Body of pancreas (tissue), 4 donors: Measurements from ENCODE around the gene GABRA4.

Experiments
- CTCF ChIP-seq, 7 experiments: fragments of 450-650 bp in 4 of 7; fragments of 200-600 bp in 3 of 7; sonication (generic) in 3 of 7; IDR thresholded peaks; one replicate each; pipeline ENCODE4 v1.5.1; 2016 to 2019; ENCODE audit warnings: antibody characterized with exemption in 7 of 7
- POLR2A ChIP-seq, 3 donors: fragments of 450-650 bp; IDR thresholded peaks; one replicate each; pipeline ENCODE4 v1.6.1; 2016; ENCODE audit warnings: antibody characterized with exemption in 3 of 3, mild to moderate bottlenecking in 2 of 3

GRCh38 chr4:47002580-47002979, 9.2 kb upstream of the GABRA4 start:
- TF ChIP-seq POLR2A (IDR thresholded peaks at IDR 0.05) (no peak), CTCF (IDR thresholded peaks at IDR 0.05) (peak in 3 of 7 experiments; percentile 6 to 34 (median 14))
